22Rv1 (cell line): ENCODE results near the gene CCDC182.

ENCODE experiments used
- ZFX ChIP-seq: fragments of 450-650 bp; IDR thresholded peaks from 2 replicates; pipeline ENCODE4 v1.6.1; 2017; ENCODE audit warnings: antibody characterized with exemption, borderline replicate concordance
- TF ChIP-seq, protein P1 (sequence below): fragments of 450-650 bp; IDR thresholded peaks from 2 replicates; pipeline ENCODE4 v1.5.1; 2017; ENCODE audit warnings: mild to moderate bottlenecking

DNA sequence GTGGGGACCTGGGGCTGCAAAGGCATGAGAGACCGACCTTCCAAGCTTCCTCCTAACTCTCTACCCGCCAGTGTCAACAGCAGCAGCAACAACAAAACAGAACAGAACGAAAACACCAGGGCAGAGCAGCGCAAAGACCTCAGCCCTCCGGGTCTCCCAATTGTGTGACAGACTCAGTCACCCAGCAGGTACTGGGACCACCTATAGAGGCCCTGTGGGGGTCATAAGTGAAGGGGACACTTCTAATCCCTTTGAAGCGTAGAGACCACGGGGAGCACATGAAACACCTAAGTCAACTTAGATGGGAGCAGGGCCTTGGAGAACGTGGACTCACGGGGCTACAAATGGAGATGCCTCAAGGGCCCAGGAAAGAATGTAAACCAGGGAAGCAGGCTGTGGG lies 12.6 kb upstream of the CCDC182 start:
- TF ChIP-seq, protein P1, sequence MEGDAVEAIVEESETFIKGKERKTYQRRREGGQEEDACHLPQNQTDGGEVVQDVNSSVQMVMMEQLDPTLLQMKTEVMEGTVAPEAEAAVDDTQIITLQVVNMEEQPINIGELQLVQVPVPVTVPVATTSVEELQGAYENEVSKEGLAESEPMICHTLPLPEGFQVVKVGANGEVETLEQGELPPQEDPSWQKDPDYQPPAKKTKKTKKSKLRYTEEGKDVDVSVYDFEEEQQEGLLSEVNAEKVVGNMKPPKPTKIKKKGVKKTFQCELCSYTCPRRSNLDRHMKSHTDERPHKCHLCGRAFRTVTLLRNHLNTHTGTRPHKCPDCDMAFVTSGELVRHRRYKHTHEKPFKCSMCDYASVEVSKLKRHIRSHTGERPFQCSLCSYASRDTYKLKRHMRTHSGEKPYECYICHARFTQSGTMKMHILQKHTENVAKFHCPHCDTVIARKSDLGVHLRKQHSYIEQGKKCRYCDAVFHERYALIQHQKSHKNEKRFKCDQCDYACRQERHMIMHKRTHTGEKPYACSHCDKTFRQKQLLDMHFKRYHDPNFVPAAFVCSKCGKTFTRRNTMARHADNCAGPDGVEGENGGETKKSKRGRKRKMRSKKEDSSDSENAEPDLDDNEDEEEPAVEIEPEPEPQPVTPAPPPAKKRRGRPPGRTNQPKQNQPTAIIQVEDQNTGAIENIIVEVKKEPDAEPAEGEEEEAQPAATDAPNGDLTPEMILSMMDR = no peak
- TF ChIP-seq ZFX = no peak
